Measurements from ENCODE around the gene CACHD1.

DNA sequence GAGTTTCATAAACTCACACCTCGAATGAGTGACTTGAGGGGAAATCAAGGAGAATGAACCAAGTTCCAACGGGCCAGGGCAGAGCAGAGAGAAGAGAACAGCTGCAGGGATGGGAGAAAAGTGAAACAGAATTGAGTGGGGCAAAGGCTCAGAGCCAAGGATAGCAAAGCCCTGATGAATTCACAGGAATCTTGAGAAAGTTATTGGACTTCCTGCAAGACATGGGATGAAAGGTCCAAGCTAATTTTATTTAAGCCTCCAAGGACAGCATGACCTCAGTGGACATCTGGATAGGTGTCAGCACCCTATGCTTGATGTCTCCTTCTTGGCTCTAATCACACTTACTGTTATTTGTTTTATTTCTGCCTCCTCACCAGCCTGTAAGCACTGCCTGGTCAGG is 232.0 kb downstream of the CACHD1 start:
- no peak for TF ChIP-seq CTCF (IDR thresholded peaks at IDR 0.05)
- no peak for TF ChIP-seq POLR2A (IDR thresholded peaks at IDR 0.05)
